Stimulated activated CD8-positive, alpha-beta memory T cell treated with anti-CD3 and anti-CD28 coated beads, Interleukin-4, amount 100 ng/mL, for 4 hours (primary cell): ENCODE data around the gene LRP11.
"Not testable (repeated sequence)": the region's sequence is repeated elsewhere in the genome, so short reads cannot be mapped to it uniquely, and the experiment has no call there.

Experiments used
- DNase-seq, 2 donors: peaks; one replicate each; pipeline ENCODE4 v3.0.0-alpha.2; 2020; ENCODE audit warnings: low read depth in 2 of 2, low spot score in 1 of 2

LRP11 gene

GRCh38 chr6:149898966-149899365 lies 34.8 kb upstream of the LRP11 start:
- DNase-seq, result no peak

- no peak for DNase-seq
These were observed 33.9 kb upstream of the LRP11 start, which contains the start of gene RAET1E for GRCh38 chr6:149897855-149898744. TSS of gene RAET1E (minus strand) at chr6:149898113. CDS start at chr6:149890901, 7,212 bp downstream.

- DNase-seq, result no peak
These were observed 33.0 kb upstream of the LRP11 start for GRCh38 chr6:149897015-149897697.

GRCh38 chr6:149896491-149896890 lies 32.3 kb upstream of the LRP11 start:
- DNase-seq, result no peak

- DNase-seq, result no peak
These were observed 31.7 kb upstream of the LRP11 start for GRCh38 chr6:149895833-149896271.

GRCh38 chr6:149895048-149895590 lies 31.0 kb upstream of the LRP11 start:
- no peak for DNase-seq

GRCh38 chr6:149891864-149892263 lies 27.7 kb upstream of the LRP11 start:
- not testable (repeated sequence) for DNase-seq

- no peak for DNase-seq
These were observed 27.1 kb upstream of the LRP11 start for GRCh38 chr6:149891259-149891658.

- DNase-seq, result no peak
These were observed 26.5 kb upstream of the LRP11 start for GRCh38 chr6:149890629-149891045.

- no peak for DNase-seq
These were observed 25.2 kb upstream of the LRP11 start for GRCh38 chr6:149889326-149889725.

GRCh38 chr6:149888659-149889058 lies 24.5 kb upstream of the LRP11 start:
- DNase-seq, result no peak

- no peak for DNase-seq
These were observed 23.9 kb upstream of the LRP11 start for GRCh38 chr6:149888093-149888492.

GRCh38 chr6:149887343-149887742 lies 23.2 kb upstream of the LRP11 start:
- DNase-seq, result no peak

- no peak for DNase-seq
These were observed 21.7 kb upstream of the LRP11 start for GRCh38 chr6:149885888-149886287.

GRCh38 chr6:149884617-149885016 lies 20.5 kb upstream of the LRP11 start:
- DNase-seq, result no peak

GRCh38 chr6:149884215-149884614 lies 20.1 kb upstream of the LRP11 start:
- no peak for DNase-seq

- DNase-seq, result no peak
These were observed 17.7 kb upstream of the LRP11 start for GRCh38 chr6:149881860-149882259.

GRCh38 chr6:149881066-149881766 lies 17.1 kb upstream of the LRP11 start:
- DNase-seq, result no peak

GRCh38 chr6:149877659-149878058 lies 13.5 kb upstream of the LRP11 start:
- no peak for DNase-seq

- DNase-seq, result no peak
These were observed 12.2 kb upstream of the LRP11 start for GRCh38 chr6:149876241-149876933.

GRCh38 chr6:149872233-149872632 lies 8.1 kb upstream of the LRP11 start:
- no peak for DNase-seq
